NCI-H2171 (cell line): ENCODE results near the gene HMGCL.
A peak's percentile ranks its signal among the peaks of the same experiment; 100 is the strongest.

Source experiments
- DNase-seq: peaks from one replicate; lab custom pipeline; 2025; lab: John Stamatoyannopoulos, UW

HMGCL gene

GRCh38 chr1:23774174-23774880 is 50.9 kb downstream of the HMGCL start:
- DNase-seq = no peak

GRCh38 chr1:23772854-23773242 is 52.4 kb downstream of the HMGCL start:
- DNase-seq = no peak

GRCh38 chr1:23772049-23772853 is 53.0 kb downstream of the HMGCL start:
- peak; percentile 68 for DNase-seq

GRCh38 chr1:23768733-23769132 is 56.5 kb downstream of the HMGCL start:
- DNase-seq = no peak

GRCh38 chr1:23763041-23763577 is 62.1 kb downstream of the HMGCL start:
- DNase-seq = no peak

GRCh38 chr1:23759277-23759676 is 66.0 kb downstream of the HMGCL start:
- DNase-seq = no peak

- DNase-seq = no peak
Observed at GRCh38 chr1:23757812-23758211, 67.4 kb downstream of the HMGCL start.

- DNase-seq = no peak
Observed at GRCh38 chr1:23756676-23757075, 68.6 kb downstream of the HMGCL start.

- no peak for DNase-seq
Observed at GRCh38 chr1:23752909-23753308, 72.3 kb downstream of the HMGCL start.
